CD4-positive, CD25-positive, alpha-beta regulatory T cell (primary cell): Measurements from ENCODE around the gene TAF5L. TPM values are rescaled to one million over a fixed set of nuclear protein-coding genes. Genes with fewer than 3 reads are reported as not detected.

ENCODE experiments used
- ATAC-seq, 2 donors: fragments of 150-1000 bp; cut with Tn5 transposase; one replicate each; pipeline ENCODE4 v1.10.0; 2021; ENCODE audit warnings: low read depth in 2 of 2, moderate number of reproducible peaks in 2 of 2, moderate library complexity in 1 of 2
- DNase-seq, 3 donors: peaks; one replicate each; pipeline versions ENCODE4 v3.0.0 to v3.0.0-alpha.2; 2012 to 2022; ENCODE audit warnings: mixed read lengths in 1 of 3
- H3K27ac ChIP-seq: one replicate; pipeline ENCODE4 v1.7.0; 2013; ENCODE audit warnings: mild to moderate bottlenecking, low read length; ENCODE audit not compliant: insufficient read depth, poor library complexity, severe bottlenecking
- H3K27me3 ChIP-seq: one replicate; pipeline ENCODE4 v1.7.0; 2013; ENCODE audit warnings: low read length; ENCODE audit not compliant: control insufficient read depth, insufficient read depth
- H3K36me3 ChIP-seq: one replicate; pipeline ENCODE4 v1.7.0; 2013; ENCODE audit warnings: mild to moderate bottlenecking, low read length, moderate library complexity; ENCODE audit not compliant: control insufficient read depth, insufficient read depth
- H3K4me1 ChIP-seq: 2 replicates; pipeline ENCODE4 v1.7.0; 2013; ENCODE audit warnings: mild to moderate bottlenecking, low read length; ENCODE audit not compliant: insufficient read depth, control insufficient read depth, poor library complexity, severe bottlenecking
- H3K4me3 ChIP-seq: one replicate; pipeline ENCODE4 v1.7.0; 2013; ENCODE audit warnings: low read depth, mild to moderate bottlenecking, low read length, moderate library complexity
- H3K9me3 ChIP-seq, 2 experiments: 1 replicate in 1 of 2; 2 replicates in 1 of 2; pipeline ENCODE4 v1.7.0; 2013; ENCODE audit warnings: low read length in 2 of 2, mild to moderate bottlenecking in 1 of 2, moderate library complexity in 1 of 2; ENCODE audit not compliant: control insufficient read depth in 2 of 2
- H3K27ac Mint-ChIP-seq, 3 donors: one replicate each; pipeline ENCODE4 v1.8.0; 2020 to 2022; ENCODE audit warnings: mild to moderate bottlenecking in 3 of 3, mixed read lengths in 3 of 3, moderate library complexity in 2 of 3
- H3K27me3 Mint-ChIP-seq: one replicate; pipeline ENCODE4 v1.8.0; 2022; ENCODE audit warnings: mild to moderate bottlenecking, mixed read lengths
- H3K36me3 Mint-ChIP-seq: one replicate; pipeline ENCODE4 v1.8.0; 2020; ENCODE audit warnings: mixed read lengths
- H3K4me1 Mint-ChIP-seq, 4 donors: one replicate each; pipeline ENCODE4 v1.8.0; 2020 to 2022; ENCODE audit warnings: mixed read lengths in 4 of 4, mild to moderate bottlenecking in 1 of 4
- H3K4me3 Mint-ChIP-seq, 4 donors: one replicate each; pipeline ENCODE4 v1.8.0; 2020 to 2022; ENCODE audit warnings: mild to moderate bottlenecking in 4 of 4, mixed read lengths in 4 of 4, moderate library complexity in 3 of 4
- H3K9me3 Mint-ChIP-seq, 7 donors: one replicate each; pipeline ENCODE4 v1.8.0; 2020 to 2022; ENCODE audit warnings: mixed read lengths in 7 of 7, mild to moderate bottlenecking in 3 of 7, moderate library complexity in 2 of 7
- polyA plus RNA-seq, 4 donors: library from polyadenylated mRNA; unstranded; fragments of 300-500 nt; fragmentation: Illumina TruSeq; gene quantifications; one replicate each; pipeline ENCODE4 v1.2.3, GENCODE V29; 2021
- total RNA-seq: library from RNA; stranded (reverse); gene quantifications from one replicate; pipeline ENCODE4 v1.2.3, GENCODE V29; 2022

Gene TAF5L
- total and polyA plus RNA-seq, 5 donors from 2014 or later = 4.6 to 33.6 (median 5.9) TPM

GRCh38 chr1:229651546-229651945, 25.6 kb upstream of the TAF5L start:
- H3K27ac ChIP-seq = no peak overlapping the region

DNA sequence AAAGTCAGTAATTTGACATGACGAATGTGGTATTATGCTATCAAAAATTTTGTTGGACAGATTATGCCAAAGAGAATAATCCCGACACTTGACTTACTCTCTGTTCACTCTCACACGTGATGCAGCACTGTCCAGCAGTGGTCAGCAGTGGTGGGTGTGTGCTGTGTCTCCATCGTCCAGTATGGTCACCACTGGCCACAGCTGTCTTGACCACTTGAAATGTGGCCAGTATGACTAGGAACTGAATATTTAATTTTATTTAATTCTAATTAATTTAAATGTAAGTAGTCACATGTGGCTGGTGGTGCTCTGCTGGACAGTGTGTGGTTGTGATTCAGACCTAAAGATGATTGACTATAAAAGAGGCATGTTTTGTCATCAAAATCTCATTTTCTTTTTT, 24.1 kb upstream of the TAF5L start:
- H3K4me1 ChIP-seq = no peaks in the 10 kb centered on the region
- H3K4me3 Mint-ChIP-seq = no peak overlapping the region
- no peaks in the 10 kb centered on the region for H3K27me3 ChIP-seq
- H3K9me3 ChIP-seq = no peaks in the 10 kb centered on the region
- ATAC-seq (no peak), DNase-seq (no peak)
- peaks cover 50% of the 10 kb centered on the region for H3K36me3 Mint-ChIP-seq
- H3K27ac ChIP-seq = no peak overlapping the region
- H3K4me1 Mint-ChIP-seq = peaks cover 0 to 2% (median 0%) of the 10 kb centered on the region in 4 donors
- H3K4me3 ChIP-seq = no peak overlapping the region
- H3K36me3 ChIP-seq = peaks cover 65% of the 10 kb centered on the region
- H3K27me3 Mint-ChIP-seq = no peaks in the 10 kb centered on the region
- H3K27ac Mint-ChIP-seq = no peak overlapping the region
- no peaks in the 10 kb centered on the region for H3K9me3 Mint-ChIP-seq

More at GRCh38 chr1:229651546-229651945, 25.6 kb upstream of the TAF5L start:
- H3K4me1 Mint-ChIP-seq = no peaks in the 10 kb centered on the region
- no peaks in the 10 kb centered on the region for H3K27me3 Mint-ChIP-seq
- ATAC-seq (no peak), DNase-seq (no peak)
- H3K36me3 ChIP-seq = peaks cover 57% of the 10 kb centered on the region
- no peak overlapping the region for H3K4me3 ChIP-seq
- H3K36me3 Mint-ChIP-seq = peaks cover 50% of the 10 kb centered on the region
- H3K4me3 Mint-ChIP-seq = no peak overlapping the region
- H3K27me3 ChIP-seq = no peaks in the 10 kb centered on the region
- H3K4me1 ChIP-seq = no peaks in the 10 kb centered on the region
- H3K9me3 ChIP-seq = no peaks in the 10 kb centered on the region
- H3K9me3 Mint-ChIP-seq = no peaks in the 10 kb centered on the region
- no peak overlapping the region for H3K27ac Mint-ChIP-seq

DNA sequence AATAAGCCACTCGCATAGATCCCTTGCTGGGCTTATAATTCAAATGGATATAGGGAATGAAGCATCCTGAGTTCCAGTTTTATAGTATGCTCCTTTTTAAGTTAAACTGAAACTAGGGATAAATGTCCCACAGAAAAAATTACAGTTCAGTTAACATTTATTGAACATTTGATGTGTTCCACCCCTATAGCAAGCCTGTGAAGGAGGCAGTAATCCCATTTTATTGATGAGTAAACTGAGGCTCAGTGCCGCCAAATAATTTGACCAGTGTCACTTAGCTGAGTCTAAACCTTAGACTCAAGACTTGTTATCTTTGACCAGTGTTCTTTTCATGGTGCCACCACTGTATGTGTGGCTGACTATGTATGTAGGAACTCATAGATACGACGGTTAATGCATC, 22.5 kb upstream of the TAF5L start:
- Histone ChIP-seq H3K27ac (no peak overlapping the region), H3K9me3 (no peaks in the 10 kb centered on the region), H3K4me1 (no peaks in the 10 kb centered on the region), H3K4me3 (no peak overlapping the region), H3K36me3 (peaks cover 68% of the 10 kb centered on the region), H3K27me3 (no peaks in the 10 kb centered on the region)
- no peak overlapping the region for H3K27ac Mint-ChIP-seq
- no peak overlapping the region for H3K4me3 Mint-ChIP-seq
- no peaks in the 10 kb centered on the region for H3K27me3 Mint-ChIP-seq
- no peaks in the 10 kb centered on the region for H3K9me3 Mint-ChIP-seq
- peaks cover 48% of the 10 kb centered on the region for H3K36me3 Mint-ChIP-seq
- ATAC-seq (no peak), DNase-seq (no peak)
- peaks cover 0 to 2% (median 0%) of the 10 kb centered on the region in 4 donors for H3K4me1 Mint-ChIP-seq

- no peak overlapping the region for H3K27ac ChIP-seq
- ATAC-seq = no peak
- H3K36me3 Mint-ChIP-seq = peaks cover 43% of the 10 kb centered on the region
- no peaks in the 10 kb centered on the region for H3K9me3 ChIP-seq
- DNase-seq = no peak
- no peaks in the 10 kb centered on the region for H3K27me3 ChIP-seq
- no peak overlapping the region for H3K4me3 Mint-ChIP-seq
- H3K27ac Mint-ChIP-seq = peak overlapping the region in 2 of 3 donors; percentile 12 to 68
- no peaks in the 10 kb centered on the region for H3K9me3 Mint-ChIP-seq
- H3K36me3 ChIP-seq = peaks cover 55% of the 10 kb centered on the region
- H3K27me3 Mint-ChIP-seq = no peaks in the 10 kb centered on the region
- no peak overlapping the region for H3K4me3 ChIP-seq
- peaks cover 0 to 10% (median 1%) of the 10 kb centered on the region in 4 donors for H3K4me1 Mint-ChIP-seq
- H3K4me1 ChIP-seq = no peaks in the 10 kb centered on the region
Observed at GRCh38 chr1:229645324-229645993, 19.5 kb upstream of the TAF5L start.

- DNase-seq (no peak), ATAC-seq (no peak)
- Histone ChIP-seq H3K36me3 (peaks cover 51% of the 10 kb centered on the region), H3K9me3 (no peaks in the 10 kb centered on the region), H3K27me3 (no peaks in the 10 kb centered on the region), H3K4me3 (no peak overlapping the region), H3K27ac (no peak overlapping the region), H3K4me1 (no peaks in the 10 kb centered on the region)
- no peaks in the 10 kb centered on the region for H3K27me3 Mint-ChIP-seq
- peaks cover 0 to 14% (median 7%) of the 10 kb centered on the region in 4 donors for H3K4me1 Mint-ChIP-seq
- H3K9me3 Mint-ChIP-seq = no peaks in the 10 kb centered on the region
- peak overlapping the region in 2 of 3 donors; percentile 3 to 12 for H3K27ac Mint-ChIP-seq
- no peak overlapping the region for H3K4me3 Mint-ChIP-seq
- peaks cover 38% of the 10 kb centered on the region for H3K36me3 Mint-ChIP-seq
Observed at GRCh38 chr1:229643996-229644745, 18.2 kb upstream of the TAF5L start.

- Mint-ChIP-seq H3K4me1 (peaks cover 0 to 17% (median 7%) of the 10 kb centered on the region in 4 donors), H3K36me3 (peaks cover 37% of the 10 kb centered on the region)
Observed at GRCh38 chr1:229642970-229643369, 17.0 kb upstream of the TAF5L start.

DNA sequence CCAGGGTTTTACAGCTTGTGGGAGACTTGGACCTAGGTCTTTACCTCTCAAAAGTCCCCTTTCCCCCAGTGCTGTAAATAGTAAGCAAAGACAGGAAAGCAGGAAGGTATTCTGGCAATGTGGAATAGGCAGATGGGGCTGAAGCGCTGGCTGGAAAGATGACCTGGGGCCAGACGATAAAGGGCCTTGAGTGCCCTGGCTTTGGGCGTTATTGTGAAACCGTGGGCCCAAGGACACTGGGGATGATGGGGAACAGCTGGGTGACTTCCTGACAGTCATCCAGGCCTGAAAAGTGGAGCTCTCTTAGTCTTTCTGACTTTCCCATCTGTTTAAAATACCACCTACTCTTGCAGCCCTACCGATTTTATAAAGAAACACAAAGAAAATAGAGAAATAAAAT, 16.5 kb upstream of the TAF5L start:
- H3K27ac ChIP-seq = no peak overlapping the region
- peaks cover 46% of the 10 kb centered on the region for H3K36me3 ChIP-seq
- H3K27ac Mint-ChIP-seq = peak overlapping the region in 1 of 3 donors; percentile 75
- H3K4me1 Mint-ChIP-seq = peaks cover 0 to 17% (median 7%) of the 10 kb centered on the region in 4 donors
- ATAC-seq (no peak), DNase-seq (no peak)
- no peaks in the 10 kb centered on the region for H3K9me3 ChIP-seq
- peaks cover 38% of the 10 kb centered on the region for H3K36me3 Mint-ChIP-seq
- no peak overlapping the region for H3K4me3 Mint-ChIP-seq
- H3K4me3 ChIP-seq = no peak overlapping the region
- no peaks in the 10 kb centered on the region for H3K9me3 Mint-ChIP-seq
- H3K4me1 ChIP-seq = no peaks in the 10 kb centered on the region
- H3K27me3 Mint-ChIP-seq = no peaks in the 10 kb centered on the region
- H3K27me3 ChIP-seq = no peaks in the 10 kb centered on the region

More at GRCh38 chr1:229642970-229643369, 17.0 kb upstream of the TAF5L start:
- Histone ChIP-seq H3K4me1 (no peaks in the 10 kb centered on the region), H3K27ac (no peak overlapping the region), H3K4me3 (no peak overlapping the region), H3K27me3 (no peaks in the 10 kb centered on the region), H3K36me3 (peaks cover 46% of the 10 kb centered on the region), H3K9me3 (no peaks in the 10 kb centered on the region)
- Mint-ChIP-seq H3K4me3 (no peak overlapping the region), H3K27me3 (no peaks in the 10 kb centered on the region), H3K9me3 (no peaks in the 10 kb centered on the region), H3K27ac (peak overlapping the region in 1 of 3 donors; percentile 20)
- DNase-seq (no peak), ATAC-seq (no peak)
